GM12878 (cell line): ENCODE results near the gene GRK6. TPM values are rescaled to one million over a fixed set of nuclear protein-coding genes. Genes with fewer than 3 reads are reported as not detected.

Experiments used
- BHLHE40 ChIP-seq, 2 experiments: fragments of 450-650 bp in 1 of 2; IDR thresholded peaks; 2 replicates each; pipeline ENCODE4 v1.6.1; 2011 to 2017; ENCODE audit warnings: low read depth in 2 of 2, borderline replicate concordance in 1 of 2, improper control_type of control experiment in 1 of 2, low read length in 1 of 2, mild to moderate bottlenecking in 1 of 2
- BMI1 ChIP-seq: fragments of 450-650 bp; IDR thresholded peaks from 2 replicates; pipeline ENCODE4 v1.6.1; 2016; ENCODE audit warnings: mild to moderate bottlenecking, moderate library complexity, borderline replicate concordance
- CBFB ChIP-seq: IDR thresholded peaks from 2 replicates; pipeline ENCODE4 v1.6.1; 2016; ENCODE audit warnings: antibody characterized with exemption, low read depth
- CHD2 ChIP-seq: IDR thresholded peaks from 2 replicates; pipeline ENCODE4 v1.6.1; 2011; ENCODE audit warnings: low read depth, low read length, improper control_type of control experiment, borderline replicate concordance
- CREM ChIP-seq: IDR thresholded peaks from 2 replicates; pipeline ENCODE4 v1.6.1; 2014; ENCODE audit warnings: antibody characterized with exemption, low read depth
- ETV6 ChIP-seq, 2 experiments: fragments of 450-650 bp in 1 of 2; IDR thresholded peaks in 1 of 2; conservative IDR thresholded peaks in 1 of 2; 2 replicates each; pipeline ENCODE4 v1.6.1; 2014; ENCODE audit warnings: antibody characterized with exemption in 1 of 2, borderline replicate concordance in 1 of 2, low read depth in 1 of 2, mild to moderate bottlenecking in 1 of 2, moderate library complexity in 1 of 2
- HCFC1 ChIP-seq: fragments of 150-350 bp; IDR thresholded peaks from 2 replicates; pipeline ENCODE4 v1.6.1; 2014; ENCODE audit warnings: low read length
- IKZF2 ChIP-seq, 2 experiments: fragments of 450-650 bp; IDR thresholded peaks; 2 replicates each; pipeline ENCODE4 v1.6.1; 2017; ENCODE audit warnings: mild to moderate bottlenecking in 2 of 2, moderate library complexity in 2 of 2
- JUND ChIP-seq: IDR thresholded peaks from 2 replicates; pipeline ENCODE4 v1.6.1; 2012; ENCODE audit warnings: low read depth, mild to moderate bottlenecking, low read length, improper control_type of control experiment, moderate library complexity
- MXI1 ChIP-seq: fragments of 150-350 bp; IDR thresholded peaks from 2 replicates; pipeline ENCODE4 v1.6.1; 2011; ENCODE audit warnings: low read depth, mild to moderate bottlenecking, inconsistent platforms, low read length, improper control_type of control experiment
- NFYA ChIP-seq: IDR thresholded peaks from 2 replicates; pipeline ENCODE4 v1.6.1; 2011; ENCODE audit warnings: low read depth, mild to moderate bottlenecking, low read length, improper control_type of control experiment, borderline replicate concordance
- NFYB ChIP-seq: IDR thresholded peaks from 2 replicates; pipeline ENCODE4 v1.6.1; 2011; ENCODE audit warnings: low read depth, mild to moderate bottlenecking, low read length, improper control_type of control experiment, moderate library complexity; ENCODE audit not compliant: insufficient read depth
- NR2C2 ChIP-seq: IDR thresholded peaks from 2 replicates; pipeline ENCODE4 v1.6.1; 2011; ENCODE audit warnings: borderline replicate concordance, low read depth; ENCODE audit not compliant: control insufficient read depth, insufficient read length
- NR2F1 ChIP-seq: fragments of 450-650 bp; conservative IDR thresholded peaks from 2 replicates; pipeline ENCODE4 v1.6.1; 2017; ENCODE audit warnings: mild to moderate bottlenecking
- NRF1 ChIP-seq: conservative IDR thresholded peaks from 2 replicates; pipeline ENCODE4 v1.6.1; 2011; ENCODE audit warnings: mild to moderate bottlenecking, low read depth, low read length, improper control_type of control experiment
- PAX5 ChIP-seq: IDR thresholded peaks from 2 replicates; pipeline ENCODE4 v1.6.1; 2011; ENCODE audit warnings: low read depth, low read length, borderline replicate concordance
- PAX8 ChIP-seq: fragments of 450-650 bp; IDR thresholded peaks from 2 replicates; pipeline ENCODE4 v1.6.1; 2017; ENCODE audit warnings: mild to moderate bottlenecking, moderate library complexity
- PML ChIP-seq: IDR thresholded peaks from 2 replicates; pipeline ENCODE4 v1.6.1; 2012; ENCODE audit warnings: low read length, inconsistent platforms
- POLR2AphosphoS5 ChIP-seq: IDR thresholded peaks from 2 replicates; pipeline ENCODE4 v1.6.1; 2011; ENCODE audit warnings: mild to moderate bottlenecking, low read length, inconsistent platforms
- SIN3A ChIP-seq: IDR thresholded peaks from 2 replicates; pipeline ENCODE4 v1.6.1; 2012; ENCODE audit warnings: low read depth, low read length, improper control_type of control experiment
- STAT3 ChIP-seq: IDR thresholded peaks from 2 replicates; pipeline ENCODE4 v1.6.1; 2011; ENCODE audit warnings: low read depth, low read length, improper control_type of control experiment
- TCF12 ChIP-seq: IDR thresholded peaks from 2 replicates; pipeline ENCODE4 v1.6.1; 2011; ENCODE audit warnings: low read depth, mild to moderate bottlenecking, low read length
- polyA plus RNA-seq, 11 experiments: library from polyadenylated mRNA; depleted of rRNA in 4 of 11; unstranded in 6 of 11; stranded (reverse) in 5 of 11; fragments of >200 nt; fragmentation: Nextera tagmentation in 4 of 11; fragmentation: Illumina TruSeq in 1 of 11; extraction: Ambion mirVana in 4 of 11; extraction: Trizol in 1 of 11; gene quantifications; 1 replicate in 1 of 11; 2 replicates in 10 of 11; pipeline versions ENCODE4 v1.2.1 to v1.2.3, GENCODE V29; 2011 to 2016; ENCODE audit warnings: inconsistent platforms in 2 of 11, missing spikeins in 2 of 11, low read depth in 1 of 11
- total RNA-seq, 4 experiments: library from RNA; depleted of rRNA in 3 of 4; stranded (reverse); fragments of >200 nt in 3 of 4; fragmentation: Illumina TruSeq in 1 of 4; extraction: Trizol in 1 of 4; gene quantifications; 2 replicates each; pipeline versions ENCODE4 v1.2.1 to v1.2.3, GENCODE V29; 2013 to 2021
- TF ChIP-seq, protein P1 (sequence below): fragments of 450-650 bp; IDR thresholded peaks from 2 replicates; pipeline ENCODE4 v1.6.1; 2016; ENCODE audit warnings: mild to moderate bottlenecking
- TF ChIP-seq, protein P2 (sequence below): fragments of 450-650 bp; formaldehyde crosslinking; IDR thresholded peaks from 2 replicates; pipeline ENCODE4 v1.4.0; 2020; ENCODE audit warnings: mild to moderate bottlenecking, moderate library complexity

Gene GRK6
- total and polyA plus RNA-seq, 10 of the 15 experiments (the other 5 are each of a cell fraction or from before 2014, with no cell fraction given) = 0.79 to 124 (median 41.6) TPM

DNA sequence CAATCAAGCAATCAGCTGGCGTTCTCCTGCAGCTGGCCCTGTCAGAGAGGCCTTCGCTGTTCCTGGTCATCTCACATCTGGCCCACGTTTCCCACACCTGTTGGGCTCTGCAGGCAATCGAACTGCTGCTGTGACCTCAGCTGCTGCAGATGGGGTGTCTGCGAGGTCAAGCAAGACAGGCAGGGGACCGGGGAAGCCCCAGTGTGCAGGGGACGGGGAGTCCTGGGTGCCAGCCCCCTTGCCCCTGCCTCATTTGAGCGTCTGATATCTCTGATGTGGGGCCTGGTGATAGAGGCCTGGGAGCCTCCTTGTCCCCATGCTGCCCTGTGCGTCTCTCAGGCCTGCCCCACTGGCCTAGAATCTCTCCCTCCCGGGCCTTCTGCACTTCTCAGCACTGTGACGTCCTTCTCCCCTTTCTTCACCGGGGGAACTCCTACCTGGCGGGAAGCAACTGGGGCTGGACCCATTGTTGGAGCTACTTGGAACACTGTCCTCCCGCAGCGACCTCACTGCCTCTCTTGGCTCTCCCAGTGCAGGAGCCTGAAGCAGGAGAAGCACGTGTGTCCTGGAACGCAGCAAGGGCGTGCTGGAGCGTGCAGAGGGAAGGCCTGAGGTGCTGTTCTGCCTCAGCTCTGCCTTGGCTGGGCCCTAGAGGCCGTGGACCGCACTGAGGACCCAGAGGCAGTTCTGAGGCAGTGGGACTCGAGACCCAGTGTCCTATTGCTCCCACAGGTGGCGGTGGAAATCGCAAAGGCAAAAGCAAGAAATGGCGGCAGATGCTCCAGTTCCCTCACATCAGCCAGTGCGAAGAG is 3.9 kb downstream of the GRK6 start (continued):
- TF ChIP-seq PAX5 = peak; percentile 28; the same call in 1 of the 2 replicates
- TF ChIP-seq NR2C2 = no peak
- TF ChIP-seq JUND = no peak
- TF ChIP-seq MXI1 = 0 out of 2 replicates have a peak, but pooled peaks have one; percentile 14
- peak; percentile 22; the same call in 1 of the 2 replicates for TF ChIP-seq POLR2AphosphoS5
- TF ChIP-seq NR2F1 = 0 out of 2 replicates have a peak, but pooled peaks have one; percentile 22
- TF ChIP-seq BHLHE40 (IDR thresholded peaks at IDR 0.05; ENCODE audit: borderline replicate concordance in 1 of 2, low read depth in 2 of 2, low read length in 1 of 2) = peak; percentile 32 to 62; a peak in 2 of 4 replicates
- TF ChIP-seq CHD2 = 0 out of 2 replicates have a peak, but pooled peaks have one; percentile 18
- TF ChIP-seq BMI1 = no peak
- TF ChIP-seq CREM = peak; percentile 12; the same call in 1 of the 2 replicates
- peak in 1 of 2 experiments; percentile 15; a peak in 1 of 4 replicates for TF ChIP-seq IKZF2 (IDR thresholded peaks at IDR 0.05)
- TF ChIP-seq ETV6 (conservative IDR thresholded peaks at IDR 0.05 in 1 of 2, IDR thresholded peaks at IDR 0.05 in 1 of 2; ENCODE audit: borderline replicate concordance in 1 of 2, low read depth in 1 of 2) = no peak
- TF ChIP-seq STAT3 = no peak
- TF ChIP-seq, protein P1, sequence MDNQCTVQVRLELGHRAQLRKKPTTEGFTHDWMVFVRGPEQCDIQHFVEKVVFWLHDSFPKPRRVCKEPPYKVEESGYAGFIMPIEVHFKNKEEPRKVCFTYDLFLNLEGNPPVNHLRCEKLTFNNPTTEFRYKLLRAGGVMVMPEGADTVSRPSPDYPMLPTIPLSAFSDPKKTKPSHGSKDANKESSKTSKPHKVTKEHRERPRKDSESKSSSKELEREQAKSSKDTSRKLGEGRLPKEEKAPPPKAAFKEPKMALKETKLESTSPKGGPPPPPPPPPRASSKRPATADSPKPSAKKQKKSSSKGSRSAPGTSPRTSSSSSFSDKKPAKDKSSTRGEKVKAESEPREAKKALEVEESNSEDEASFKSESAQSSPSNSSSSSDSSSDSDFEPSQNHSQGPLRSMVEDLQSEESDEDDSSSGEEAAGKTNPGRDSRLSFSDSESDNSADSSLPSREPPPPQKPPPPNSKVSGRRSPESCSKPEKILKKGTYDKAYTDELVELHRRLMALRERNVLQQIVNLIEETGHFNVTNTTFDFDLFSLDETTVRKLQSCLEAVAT = no peak
- no peak for TF ChIP-seq NFYA
- TF ChIP-seq CBFB = no peak
- no peak for TF ChIP-seq PAX8
- no peak for TF ChIP-seq PML
- TF ChIP-seq NFYB = no peak
- no peak for TF ChIP-seq NRF1
- 0 out of 2 replicates have a peak, but pooled peaks have one; percentile 5 for TF ChIP-seq SIN3A
- no peak for TF ChIP-seq HCFC1
- TF ChIP-seq, protein P2, sequence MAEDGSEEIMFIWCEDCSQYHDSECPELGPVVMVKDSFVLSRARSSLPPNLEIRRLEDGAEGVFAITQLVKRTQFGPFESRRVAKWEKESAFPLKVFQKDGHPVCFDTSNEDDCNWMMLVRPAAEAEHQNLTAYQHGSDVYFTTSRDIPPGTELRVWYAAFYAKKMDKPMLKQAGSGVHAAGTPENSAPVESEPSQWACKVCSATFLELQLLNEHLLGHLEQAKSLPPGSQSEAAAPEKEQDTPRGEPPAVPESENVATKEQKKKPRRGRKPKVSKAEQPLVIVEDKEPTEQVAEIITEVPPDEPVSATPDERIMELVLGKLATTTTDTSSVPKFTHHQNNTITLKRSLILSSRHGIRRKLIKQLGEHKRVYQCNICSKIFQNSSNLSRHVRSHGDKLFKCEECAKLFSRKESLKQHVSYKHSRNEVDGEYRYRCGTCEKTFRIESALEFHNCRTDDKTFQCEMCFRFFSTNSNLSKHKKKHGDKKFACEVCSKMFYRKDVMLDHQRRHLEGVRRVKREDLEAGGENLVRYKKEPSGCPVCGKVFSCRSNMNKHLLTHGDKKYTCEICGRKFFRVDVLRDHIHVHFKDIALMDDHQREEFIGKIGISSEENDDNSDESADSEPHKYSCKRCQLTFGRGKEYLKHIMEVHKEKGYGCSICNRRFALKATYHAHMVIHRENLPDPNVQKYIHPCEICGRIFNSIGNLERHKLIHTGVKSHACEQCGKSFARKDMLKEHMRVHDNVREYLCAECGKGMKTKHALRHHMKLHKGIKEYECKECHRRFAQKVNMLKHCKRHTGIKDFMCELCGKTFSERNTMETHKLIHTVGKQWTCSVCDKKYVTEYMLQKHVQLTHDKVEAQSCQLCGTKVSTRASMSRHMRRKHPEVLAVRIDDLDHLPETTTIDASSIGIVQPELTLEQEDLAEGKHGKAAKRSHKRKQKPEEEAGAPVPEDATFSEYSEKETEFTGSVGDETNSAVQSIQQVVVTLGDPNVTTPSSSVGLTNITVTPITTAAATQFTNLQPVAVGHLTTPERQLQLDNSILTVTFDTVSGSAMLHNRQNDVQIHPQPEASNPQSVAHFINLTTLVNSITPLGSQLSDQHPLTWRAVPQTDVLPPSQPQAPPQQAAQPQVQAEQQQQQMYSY (CRISPR knock-in tag) = no peak
- peak; percentile 98 for TF ChIP-seq TCF12
